MM.1S (cell line): ENCODE measurements around the gene ACKR1.

ENCODE experiments used
- CTCF ChIP-seq: fragments of 300-600 bp; sonication (generic); IDR thresholded peaks from 2 replicates; pipeline ENCODE4 v1.5.1; 2016; ENCODE audit warnings: antibody characterized with exemption, low read length, mixed read lengths
- EZH2 ChIP-seq: fragments of 300-600 bp; sonication (generic); optimal IDR thresholded peaks from 2 replicates; pipeline ENCODE3; 2017; ENCODE audit warnings: low read depth, mild to moderate bottlenecking, antibody characterized with exemption, low read length, mixed read lengths
- EZH2phosphoT487 ChIP-seq: fragments of 300-600 bp; sonication (generic); IDR thresholded peaks from 2 replicates; pipeline ENCODE4 v1.6.1; 2018; ENCODE audit warnings: antibody characterized with exemption, low read length

- TF ChIP-seq CTCF (no peak), EZH2 (no peak), EZH2phosphoT487 (no peak)
These were observed 43.6 kb downstream of the ACKR1 start for GRCh38 chr1:159248311-159248710.
